Measurements from ENCODE around the gene SPOCK1.

Gene SPOCK1

DNA sequence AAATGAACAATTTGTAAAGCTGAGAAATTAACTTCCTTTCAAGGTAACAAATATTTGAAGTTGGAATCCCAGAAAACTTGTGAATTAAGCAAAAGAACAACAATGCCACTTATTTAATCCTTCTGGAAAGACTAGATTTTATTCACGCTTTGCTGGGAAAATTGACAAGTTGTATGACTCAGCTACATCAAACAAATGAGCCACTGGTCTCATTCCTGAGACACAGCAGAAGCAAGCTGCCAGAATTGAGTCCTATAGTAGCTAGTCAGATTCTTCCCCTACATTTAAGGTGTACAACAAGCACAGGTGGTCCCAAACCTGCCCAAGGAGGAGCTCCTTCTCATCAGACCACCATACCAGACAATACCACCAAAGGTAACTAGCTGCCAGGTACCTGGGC, 280.7 kb downstream of the SPOCK1 start:
- DNase-seq (ENCODE audit: low spot score), result no peak

DNA sequence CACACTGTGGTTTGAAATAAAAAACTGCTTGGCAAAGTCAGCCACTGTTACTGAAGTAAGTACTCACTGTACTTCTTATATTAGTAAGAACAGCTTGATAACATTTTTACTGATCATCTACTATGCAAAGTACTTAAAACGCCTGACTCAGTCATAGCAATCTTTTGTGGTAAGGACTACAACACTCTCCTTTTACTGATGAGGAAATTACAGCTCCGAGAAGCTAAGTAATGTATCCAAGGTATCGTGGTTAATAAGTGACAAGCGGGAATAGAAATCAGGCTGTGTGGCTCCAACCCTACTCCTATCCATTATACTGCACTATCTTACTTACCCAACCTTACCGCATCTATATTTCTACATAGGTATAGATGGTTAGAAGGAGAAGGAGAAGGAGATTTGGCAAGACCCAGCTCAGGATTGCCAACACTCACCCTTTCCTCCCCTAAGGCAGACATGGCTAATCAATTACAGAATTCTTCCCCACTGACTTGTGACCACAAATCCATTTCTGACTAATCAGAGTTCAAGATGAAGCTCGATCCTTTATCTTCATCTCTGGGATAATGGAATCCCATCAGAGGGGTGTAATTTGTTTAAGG, 281.4 kb downstream of the SPOCK1 start:
- no peak for DNase-seq (ENCODE audit: low spot score)

DNA sequence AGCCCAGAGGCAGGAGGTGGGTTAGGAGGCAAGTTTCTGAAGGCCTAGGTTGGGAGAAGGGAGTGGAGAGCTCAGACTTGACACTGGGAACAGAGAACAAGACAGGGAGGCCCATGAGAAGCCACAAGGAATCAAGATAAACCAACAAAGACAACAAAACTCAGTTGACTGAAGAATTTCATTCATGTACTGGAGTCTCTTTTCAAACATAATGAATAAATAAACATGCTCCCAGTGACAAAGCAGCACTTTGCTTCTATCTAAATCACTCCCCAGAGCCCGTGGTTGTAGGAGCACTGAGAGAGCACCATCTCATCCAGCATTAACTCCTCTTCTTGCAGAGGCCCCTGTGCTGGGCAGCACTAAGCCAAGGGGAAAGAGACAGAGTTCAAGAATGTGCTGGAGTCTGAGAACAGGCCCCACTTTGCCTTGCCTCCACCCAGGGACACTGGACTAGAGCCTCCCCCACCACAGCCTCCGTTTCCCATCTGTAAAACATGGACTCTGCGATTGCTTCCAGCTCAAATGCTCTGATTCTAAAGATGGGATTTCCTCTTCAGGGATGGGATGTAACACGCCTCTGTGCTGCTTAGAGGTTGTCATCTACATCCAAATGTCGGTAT, 282.0 kb downstream of the SPOCK1 start:
- DNase-seq (ENCODE audit: low spot score), result no peak

DNA sequence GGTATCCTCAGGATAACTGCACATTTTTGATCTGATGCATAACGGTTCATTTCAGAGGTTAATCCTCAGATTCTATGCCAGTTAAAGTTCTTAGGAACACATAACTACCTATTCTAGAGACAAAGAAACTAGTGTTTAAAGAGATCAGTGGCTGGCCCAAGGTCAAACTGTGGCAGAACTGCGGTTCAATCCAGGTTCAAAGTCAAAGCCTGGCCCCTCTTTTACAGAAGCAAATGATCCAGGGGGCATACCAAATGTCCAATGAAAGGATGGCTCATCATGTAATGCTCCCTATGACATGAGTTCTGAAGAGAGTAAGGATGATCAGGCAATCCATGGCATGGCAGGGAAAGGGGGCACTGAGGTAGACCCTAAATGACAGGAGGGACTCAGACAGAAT, 283.3 kb downstream of the SPOCK1 start:
- DNase-seq (ENCODE audit: low spot score), result no peak

- DNase-seq (ENCODE audit: low spot score), result no peak
Observed at GRCh38 chr5:137215261-137215660, 283.9 kb downstream of the SPOCK1 start.

- no peak for DNase-seq (ENCODE audit: low spot score)
Observed at GRCh38 chr5:137214446-137215189, 284.5 kb downstream of the SPOCK1 start.

GRCh38 chr5:137212471-137212870, 286.7 kb downstream of the SPOCK1 start:
- DNase-seq (ENCODE audit: low spot score), result no peak

GRCh38 chr5:137209232-137209809, 289.8 kb downstream of the SPOCK1 start:
- no peak for DNase-seq (ENCODE audit: low spot score)

GRCh38 chr5:137207023-137207760, 291.9 kb downstream of the SPOCK1 start:
- no peak for DNase-seq (ENCODE audit: low spot score)

- DNase-seq (ENCODE audit: low spot score), result no peak
Observed at GRCh38 chr5:137206030-137206715, 293.0 kb downstream of the SPOCK1 start.

DNA sequence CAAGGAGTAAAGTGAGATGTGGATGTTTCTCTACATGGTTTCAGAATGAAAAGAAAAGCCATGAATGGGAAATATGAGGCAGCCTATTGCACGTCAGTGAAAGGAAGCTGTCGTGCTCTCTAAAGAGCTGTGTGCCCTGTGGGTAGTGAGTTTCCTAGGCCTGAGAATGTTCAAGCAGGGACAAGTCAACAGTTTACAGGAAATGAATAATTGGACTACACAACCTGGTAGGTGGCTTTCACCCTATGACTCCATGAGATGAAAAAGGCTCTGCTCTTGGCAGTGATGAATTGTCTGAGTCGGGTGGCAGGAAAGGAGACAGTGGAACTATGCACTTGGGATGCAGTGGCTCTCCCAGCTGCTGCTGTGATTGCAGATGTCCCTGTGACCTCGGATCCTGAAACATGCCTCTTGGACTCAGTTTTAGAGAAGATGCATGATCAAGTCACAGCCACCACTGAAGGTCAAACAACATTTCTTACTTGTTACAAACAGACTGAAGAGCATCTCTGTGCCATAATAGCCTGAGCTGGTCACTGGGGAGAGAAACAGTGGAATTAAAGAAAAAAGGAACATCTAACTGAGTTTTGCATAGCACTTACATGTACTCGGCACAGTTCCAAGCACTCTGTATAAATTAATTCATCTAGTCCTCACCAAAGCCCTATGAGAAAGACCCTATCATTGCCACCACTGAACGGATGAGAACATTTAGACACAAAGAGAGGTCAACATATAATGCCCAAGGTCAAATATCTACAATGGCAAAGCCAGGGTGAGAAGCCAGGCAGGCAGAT, 293.7 kb downstream of the SPOCK1 start:
- peak; percentile 28 for DNase-seq (ENCODE audit: low spot score)

DNA sequence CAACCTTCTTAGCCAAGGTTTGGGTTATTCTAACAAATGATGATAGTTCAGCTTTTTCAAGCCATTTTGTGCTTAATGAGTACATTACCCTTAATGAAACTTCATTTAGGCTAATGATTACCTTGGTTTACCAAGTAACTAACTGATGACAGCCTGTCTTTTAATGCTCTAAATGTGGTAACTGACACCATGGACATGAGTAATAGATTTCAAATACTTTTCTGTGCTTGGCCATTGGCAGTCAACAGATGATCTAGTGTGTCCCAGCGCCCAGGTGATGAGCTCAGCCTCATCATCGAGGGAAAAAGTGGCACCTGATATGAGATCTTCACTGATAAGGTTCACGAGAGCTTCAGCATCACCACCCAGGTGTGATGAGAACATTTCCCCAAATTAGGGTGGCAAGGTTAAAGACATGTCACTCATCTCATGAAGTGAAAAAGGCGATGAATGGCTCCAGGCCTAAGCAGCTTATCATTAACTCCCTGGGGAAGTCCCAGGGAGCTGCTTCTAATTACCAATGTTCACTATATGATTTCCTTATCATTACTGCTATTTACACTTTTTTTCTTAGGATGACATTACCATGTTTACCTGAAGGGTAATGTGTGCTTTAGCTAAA, 296.0 kb downstream of the SPOCK1 start:
- no peak for DNase-seq (ENCODE audit: low spot score)

- DNase-seq (ENCODE audit: low spot score), result no peak
Observed at GRCh38 chr5:137201876-137202275, 297.2 kb downstream of the SPOCK1 start.

DNA sequence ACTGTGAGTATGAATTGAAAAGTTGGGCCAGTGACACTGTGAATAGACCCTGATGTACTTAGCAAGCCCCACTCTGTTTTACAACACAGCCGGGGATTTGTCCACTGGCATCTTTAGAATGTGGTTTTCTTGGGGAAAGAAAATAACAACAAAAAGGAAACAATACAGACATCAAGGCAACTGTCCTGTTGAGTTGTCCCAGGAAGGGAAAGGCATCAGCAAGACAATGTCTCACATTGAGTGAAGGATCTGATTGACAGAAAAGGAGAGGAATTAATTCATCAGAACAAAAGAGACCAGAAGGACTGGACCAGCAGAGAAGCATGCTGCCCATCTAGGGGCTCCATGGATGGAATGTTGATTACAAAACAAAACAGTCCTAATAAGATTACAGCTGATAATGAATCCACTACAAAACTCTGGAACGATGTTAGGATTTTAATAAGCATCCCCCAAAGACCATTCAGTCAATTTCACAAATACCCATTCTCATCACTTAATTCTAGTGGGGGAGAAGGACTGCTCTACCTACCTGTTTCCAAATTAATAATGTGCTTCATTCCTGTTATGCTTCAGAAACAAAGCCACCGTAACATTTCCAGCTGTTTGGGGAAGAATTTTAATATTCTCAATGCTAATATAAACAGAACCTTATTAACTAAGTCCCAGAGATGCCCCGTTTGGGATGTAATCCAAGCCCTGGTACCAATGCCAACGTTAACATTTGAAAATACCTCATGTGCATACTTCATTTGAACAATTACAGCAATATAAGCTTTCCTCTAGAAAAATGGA, 298.0 kb downstream of the SPOCK1 start:
- DNase-seq (ENCODE audit: low spot score), result no peak

DNA sequence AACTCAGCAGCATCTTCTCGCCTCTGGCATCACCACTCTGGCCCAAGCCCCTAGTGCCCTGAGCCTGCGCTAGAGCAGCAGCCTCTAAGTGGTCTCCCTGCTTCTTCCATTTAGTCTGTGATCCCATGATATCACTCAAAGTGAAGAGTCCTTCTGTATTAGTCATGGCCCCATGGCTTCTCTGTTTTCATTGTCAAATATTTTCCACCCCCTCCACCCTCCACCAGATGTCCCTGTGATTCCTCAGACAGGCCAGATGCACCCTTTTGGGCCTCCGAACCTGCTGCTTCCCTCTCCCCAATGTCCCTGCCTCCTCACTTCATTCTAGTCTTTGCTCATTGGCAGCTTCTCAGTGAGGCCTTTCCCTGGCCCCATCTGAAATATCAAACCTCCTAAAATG, 299.2 kb downstream of the SPOCK1 start:
- DNase-seq (ENCODE audit: low spot score), result no peak

DNA sequence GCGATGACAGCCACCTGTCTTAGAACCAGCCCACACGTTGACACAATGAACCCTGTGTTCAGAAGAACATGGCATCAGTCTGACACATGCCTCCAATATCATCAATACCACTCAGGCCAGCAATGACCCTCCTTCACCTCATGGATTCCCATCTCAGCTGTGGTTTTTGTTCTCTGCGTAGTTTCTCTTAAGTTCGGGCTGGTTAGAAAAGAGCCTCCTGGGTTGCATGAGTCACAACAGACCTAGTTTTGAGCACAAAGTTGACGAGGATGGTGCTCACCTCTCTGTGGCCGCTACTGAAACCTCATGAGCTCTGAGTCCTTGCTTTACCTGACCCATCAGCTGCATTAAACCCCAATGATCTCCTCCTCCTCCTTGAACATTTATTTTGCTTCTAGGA, 299.9 kb downstream of the SPOCK1 start:
- no peak for DNase-seq (ENCODE audit: low spot score)

DNA sequence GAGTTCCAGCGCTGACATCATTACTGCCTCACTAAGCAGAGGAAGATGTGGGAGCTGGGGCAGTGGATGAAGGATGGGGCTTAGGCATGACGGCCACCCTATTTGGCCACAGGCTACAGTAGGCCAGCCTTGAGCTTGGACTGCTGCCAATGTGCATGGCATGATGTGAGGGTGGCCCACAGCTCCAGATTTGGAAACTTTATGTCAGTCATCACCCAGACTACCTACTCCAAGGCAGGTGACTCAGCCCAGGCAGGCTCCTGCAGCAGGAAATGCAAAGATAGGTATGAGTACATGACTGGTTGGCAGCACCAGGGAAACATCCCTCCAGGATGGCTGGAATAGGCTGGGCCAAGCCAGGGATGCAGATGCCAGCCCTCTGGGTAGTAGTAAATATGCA, 303.6 kb downstream of the SPOCK1 start:
- no peak for DNase-seq (ENCODE audit: low spot score)

GRCh38 chr5:137194300-137194699, 304.8 kb downstream of the SPOCK1 start:
- DNase-seq (ENCODE audit: low spot score), result no peak

- peak; percentile 56 for DNase-seq (ENCODE audit: low spot score)
Observed at GRCh38 chr5:137192293-137192743, 306.8 kb downstream of the SPOCK1 start.

DNA sequence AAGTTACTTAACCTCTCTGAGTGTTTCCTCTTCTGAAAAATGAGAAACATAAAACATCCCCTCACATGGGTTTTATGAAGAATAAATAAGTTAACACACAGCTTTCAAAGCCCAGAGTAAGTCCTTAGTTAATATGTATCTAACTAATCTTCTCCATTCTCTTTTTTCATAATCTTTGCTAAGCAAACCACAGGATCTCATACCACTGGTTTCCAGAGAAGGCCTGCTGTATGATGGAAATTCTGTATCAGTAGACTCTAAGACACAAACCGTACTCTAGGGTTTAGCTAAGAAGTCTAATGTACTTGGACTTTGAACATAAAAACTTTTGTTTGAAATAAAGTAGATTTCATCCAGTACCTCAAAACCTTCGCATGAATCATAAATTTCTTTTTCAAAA, 307.9 kb downstream of the SPOCK1 start:
- no peak for DNase-seq (ENCODE audit: low spot score)

All from kidney capillary endothelial cell (primary cell).